ENCODE data around the gene YWHAH.

GRCh38 chr22:31943206-31943977 lies 943 bp upstream of the YWHAH start:
- TF ChIP-seq POLR2A (IDR thresholded peaks at IDR 0.05; ENCODE audit: low read depth, low read length) = no peak
- TF ChIP-seq, protein P1, sequence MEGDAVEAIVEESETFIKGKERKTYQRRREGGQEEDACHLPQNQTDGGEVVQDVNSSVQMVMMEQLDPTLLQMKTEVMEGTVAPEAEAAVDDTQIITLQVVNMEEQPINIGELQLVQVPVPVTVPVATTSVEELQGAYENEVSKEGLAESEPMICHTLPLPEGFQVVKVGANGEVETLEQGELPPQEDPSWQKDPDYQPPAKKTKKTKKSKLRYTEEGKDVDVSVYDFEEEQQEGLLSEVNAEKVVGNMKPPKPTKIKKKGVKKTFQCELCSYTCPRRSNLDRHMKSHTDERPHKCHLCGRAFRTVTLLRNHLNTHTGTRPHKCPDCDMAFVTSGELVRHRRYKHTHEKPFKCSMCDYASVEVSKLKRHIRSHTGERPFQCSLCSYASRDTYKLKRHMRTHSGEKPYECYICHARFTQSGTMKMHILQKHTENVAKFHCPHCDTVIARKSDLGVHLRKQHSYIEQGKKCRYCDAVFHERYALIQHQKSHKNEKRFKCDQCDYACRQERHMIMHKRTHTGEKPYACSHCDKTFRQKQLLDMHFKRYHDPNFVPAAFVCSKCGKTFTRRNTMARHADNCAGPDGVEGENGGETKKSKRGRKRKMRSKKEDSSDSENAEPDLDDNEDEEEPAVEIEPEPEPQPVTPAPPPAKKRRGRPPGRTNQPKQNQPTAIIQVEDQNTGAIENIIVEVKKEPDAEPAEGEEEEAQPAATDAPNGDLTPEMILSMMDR (conservative IDR thresholded peaks at IDR 0.05; ENCODE audit: low read depth, low read length) = no peak
- no peak for TF ChIP-seq MXI1 (IDR thresholded peaks at IDR 0.05; ENCODE audit: borderline replicate concordance, low read depth, low read length)
- no peak for TF ChIP-seq RFX5 (IDR thresholded peaks at IDR 0.05; ENCODE audit: low read depth, low read length)
- no peak for TF ChIP-seq ELK1 (IDR thresholded peaks at IDR 0.05; ENCODE audit: borderline replicate concordance, low read depth, low read length)
